ENCODE results near the gene COG1.

DNA sequence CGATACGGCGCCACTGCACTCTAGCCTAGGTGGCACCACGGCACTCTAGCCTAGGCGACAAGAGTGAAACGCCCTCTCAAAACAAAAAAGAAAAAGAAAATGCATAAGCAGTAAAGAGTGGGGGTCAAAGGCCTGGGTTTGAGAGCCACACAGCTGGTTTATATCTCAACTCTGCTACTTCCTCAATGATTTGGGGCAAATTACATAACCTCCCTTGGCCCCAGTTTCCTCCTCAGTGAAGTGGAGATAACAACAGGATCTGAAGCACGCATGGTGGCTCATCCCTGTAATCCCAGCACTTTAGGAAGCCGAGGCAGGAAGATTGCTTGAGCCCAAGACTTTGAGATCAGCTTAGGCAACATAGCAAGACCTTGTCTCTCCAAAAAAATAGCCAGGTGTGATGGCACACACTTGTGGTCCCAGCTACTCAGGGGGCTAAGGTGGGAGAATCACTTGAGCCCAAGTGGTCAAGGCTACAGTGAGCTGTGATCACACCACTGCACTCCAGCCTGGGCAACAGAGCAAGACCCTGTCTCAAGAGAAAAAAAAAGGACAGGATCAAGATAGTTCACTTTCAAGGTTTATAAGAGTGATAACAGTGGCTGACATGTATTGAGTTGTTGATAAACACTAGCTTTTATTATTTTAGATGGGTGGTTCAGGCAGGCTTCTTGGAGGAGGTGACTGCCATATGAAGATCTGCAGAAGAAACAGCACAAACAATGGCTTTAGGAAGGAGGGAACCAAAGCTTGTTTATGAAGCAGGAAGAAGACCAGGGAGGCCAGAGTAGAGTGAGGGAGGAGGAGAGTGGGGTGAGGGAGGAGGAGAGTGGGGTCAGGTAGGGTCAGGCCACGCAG, 8.5 kb upstream of the COG1 start:
- TF ChIP-seq, protein P1, sequence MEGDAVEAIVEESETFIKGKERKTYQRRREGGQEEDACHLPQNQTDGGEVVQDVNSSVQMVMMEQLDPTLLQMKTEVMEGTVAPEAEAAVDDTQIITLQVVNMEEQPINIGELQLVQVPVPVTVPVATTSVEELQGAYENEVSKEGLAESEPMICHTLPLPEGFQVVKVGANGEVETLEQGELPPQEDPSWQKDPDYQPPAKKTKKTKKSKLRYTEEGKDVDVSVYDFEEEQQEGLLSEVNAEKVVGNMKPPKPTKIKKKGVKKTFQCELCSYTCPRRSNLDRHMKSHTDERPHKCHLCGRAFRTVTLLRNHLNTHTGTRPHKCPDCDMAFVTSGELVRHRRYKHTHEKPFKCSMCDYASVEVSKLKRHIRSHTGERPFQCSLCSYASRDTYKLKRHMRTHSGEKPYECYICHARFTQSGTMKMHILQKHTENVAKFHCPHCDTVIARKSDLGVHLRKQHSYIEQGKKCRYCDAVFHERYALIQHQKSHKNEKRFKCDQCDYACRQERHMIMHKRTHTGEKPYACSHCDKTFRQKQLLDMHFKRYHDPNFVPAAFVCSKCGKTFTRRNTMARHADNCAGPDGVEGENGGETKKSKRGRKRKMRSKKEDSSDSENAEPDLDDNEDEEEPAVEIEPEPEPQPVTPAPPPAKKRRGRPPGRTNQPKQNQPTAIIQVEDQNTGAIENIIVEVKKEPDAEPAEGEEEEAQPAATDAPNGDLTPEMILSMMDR (optimal IDR thresholded peaks at IDR 0.05 in 1 of 3, IDR thresholded peaks at IDR 0.05 in 1 of 3, conservative IDR thresholded peaks at IDR 0.05 in 1 of 3; ENCODE audit: extremely low read depth in 1 of 3, insufficient read depth in 2 of 3, low read length in 3 of 3) = no peak
- no peak for TF ChIP-seq EZH2 (IDR thresholded peaks at IDR 0.05; ENCODE audit: low read length)
